A673 (cell line): ENCODE data around the gene ELF5. TPM values are rescaled to one million over a fixed set of nuclear protein-coding genes. Genes with fewer than 3 reads are reported as not detected.

Source experiments
- BruUV-seq: library from RNA; stranded (reverse); fragments of 400-500 nt; replicated peaks from 2 replicates; lab custom pipeline; 2021; lab: Mats Ljungman, UMichigan
- CTCF ChIA-PET: fragments of 300-600 bp; sonication (Branson Sonifier 250); formaldehyde crosslinking; loops from one replicate; lab custom pipeline; 2022; ENCODE audit warnings: antibody characterized with exemption; lab: Charles Lee
- POLR2A ChIA-PET: fragments of 300-600 bp; sonication (Branson Sonifier 250); formaldehyde crosslinking; loops from one replicate; lab custom pipeline; 2022; ENCODE audit warnings: antibody characterized with exemption; ENCODE audit not compliant: low non-redundant PET; lab: Charles Lee
- DNase-seq: peaks from one replicate; pipeline ENCODE4 v3.0.0-alpha.2; 2015; ENCODE audit warnings: low spot score
- H3K27ac ChIP-seq: fragments of 200-600 bp; sonication (generic); 2 replicates; pipeline ENCODE4 v1.5.1; 2016; ENCODE audit warnings: mixed run types, low read depth, mild to moderate bottlenecking, mixed read lengths, antibody characterized with exemption, low read length; ENCODE audit not compliant: poor library complexity, severe bottlenecking
- H3K27me3 ChIP-seq: fragments of 200-600 bp; sonication (generic); replicated peaks from 2 replicates; pipeline ENCODE4 v1.6.1; 2017; ENCODE audit warnings: mixed run types, low read depth, mild to moderate bottlenecking, mixed read lengths, antibody characterized with exemption, low read length; ENCODE audit not compliant: insufficient read depth, poor library complexity
- H3K36me3 ChIP-seq: fragments of 200-600 bp; sonication (generic); 2 replicates; pipeline ENCODE4 v1.6.1; 2016; ENCODE audit warnings: mixed run types, mild to moderate bottlenecking, mixed read lengths, antibody characterized with exemption, low read length; ENCODE audit not compliant: insufficient read depth, poor library complexity, severe bottlenecking
- H3K4me1 ChIP-seq: fragments of 200-600 bp; sonication (generic); 2 replicates; pipeline ENCODE4 v1.6.1; 2017; ENCODE audit warnings: mixed run types, mild to moderate bottlenecking, mixed read lengths, antibody characterized with exemption, low read length; ENCODE audit not compliant: insufficient read depth, poor library complexity, severe bottlenecking
- H3K4me3 ChIP-seq: fragments of 200-600 bp; sonication (generic); 2 replicates; pipeline ENCODE4 v1.5.1; 2016; ENCODE audit warnings: low read depth, mixed run types, mild to moderate bottlenecking, mixed read lengths, low read length; ENCODE audit not compliant: poor library complexity, severe bottlenecking
- H3K9me3 ChIP-seq: fragments of 200-600 bp; sonication (generic); 2 replicates; pipeline ENCODE4 v1.6.1; 2016; ENCODE audit warnings: mixed run types, low read depth, mild to moderate bottlenecking, mixed read lengths, antibody characterized with exemption, low read length; ENCODE audit not compliant: poor library complexity, severe bottlenecking
- EZH2 ChIP-seq: fragments of 200-600 bp; sonication (generic); IDR thresholded peaks from 2 replicates; pipeline ENCODE4 v1.6.1; 2017; ENCODE audit warnings: borderline replicate concordance, low read depth, mild to moderate bottlenecking, mixed read lengths, antibody characterized with exemption, low read length; ENCODE audit not compliant: poor library complexity, severe bottlenecking
- intact Hi-C: fragments of 100-400 bp; cut with micrococcal nuclease; formaldehyde crosslinking; loops from one replicate; pipeline ENCODE4 v1.10.0; 2022; ENCODE audit not compliant: unreplicated experiment
- total RNA-seq: library from RNA; stranded (reverse); gene quantifications from 2 replicates; pipeline ENCODE4 v1.2.3, GENCODE V29; 2021
- TF ChIP-seq, protein P1 (sequence below): fragments of 300-800, 200-600 bp; sonication (generic); conservative IDR thresholded peaks from 2 replicates; pipeline ENCODE4 v1.5.1; 2017; ENCODE audit warnings: low read depth, mild to moderate bottlenecking, antibody characterized with exemption, low read length, moderate library complexity, mixed read lengths

Gene ELF5
- total RNA-seq, 1 experiment from 2014 or later = not detected

GRCh38 chr11:34507156-34507555 is 6.4 kb downstream of the ELF5 start:
- no TSS peak for BruUV-seq

DNA sequence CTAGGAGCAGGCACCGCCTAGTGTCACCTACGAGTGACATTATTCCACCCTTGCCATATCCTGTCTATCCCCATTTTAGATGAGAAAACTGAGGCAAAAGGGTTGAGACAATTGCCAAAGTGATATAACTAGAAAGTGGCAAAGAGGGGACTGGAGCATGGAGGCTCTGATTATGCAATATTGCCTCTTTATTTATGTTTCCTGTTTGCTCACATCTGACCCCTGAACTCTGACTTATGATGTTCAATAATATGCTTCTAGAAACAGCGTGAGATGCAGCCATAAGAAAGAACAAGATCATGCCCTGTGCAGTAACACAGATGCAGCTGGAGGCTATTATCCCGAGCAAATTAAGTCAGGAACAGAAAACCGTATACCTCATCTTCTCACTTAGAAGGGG is 7.7 kb downstream of the ELF5 start:
- CTCF ChIA-PET = no interaction called here
- no peak for DNase-seq
- POLR2A ChIA-PET = no interaction called here
- Histone ChIP-seq H3K4me3 (no peak overlapping the region), H3K27me3 (no peaks in the 10 kb centered on the region), H3K9me3 (no peaks in the 10 kb centered on the region), H3K27ac (no peak overlapping the region), H3K36me3 (no peaks in the 10 kb centered on the region), H3K4me1 (no peaks in the 10 kb centered on the region)
- intact Hi-C loops = no loop called here
- no peak for TF ChIP-seq EZH2
- TF ChIP-seq, protein P1, sequence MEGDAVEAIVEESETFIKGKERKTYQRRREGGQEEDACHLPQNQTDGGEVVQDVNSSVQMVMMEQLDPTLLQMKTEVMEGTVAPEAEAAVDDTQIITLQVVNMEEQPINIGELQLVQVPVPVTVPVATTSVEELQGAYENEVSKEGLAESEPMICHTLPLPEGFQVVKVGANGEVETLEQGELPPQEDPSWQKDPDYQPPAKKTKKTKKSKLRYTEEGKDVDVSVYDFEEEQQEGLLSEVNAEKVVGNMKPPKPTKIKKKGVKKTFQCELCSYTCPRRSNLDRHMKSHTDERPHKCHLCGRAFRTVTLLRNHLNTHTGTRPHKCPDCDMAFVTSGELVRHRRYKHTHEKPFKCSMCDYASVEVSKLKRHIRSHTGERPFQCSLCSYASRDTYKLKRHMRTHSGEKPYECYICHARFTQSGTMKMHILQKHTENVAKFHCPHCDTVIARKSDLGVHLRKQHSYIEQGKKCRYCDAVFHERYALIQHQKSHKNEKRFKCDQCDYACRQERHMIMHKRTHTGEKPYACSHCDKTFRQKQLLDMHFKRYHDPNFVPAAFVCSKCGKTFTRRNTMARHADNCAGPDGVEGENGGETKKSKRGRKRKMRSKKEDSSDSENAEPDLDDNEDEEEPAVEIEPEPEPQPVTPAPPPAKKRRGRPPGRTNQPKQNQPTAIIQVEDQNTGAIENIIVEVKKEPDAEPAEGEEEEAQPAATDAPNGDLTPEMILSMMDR = no peak
- BruUV-seq = no TSS peak

More at GRCh38 chr11:34507156-34507555, 6.4 kb downstream of the ELF5 start:
- Histone ChIP-seq H3K4me3 (no peak overlapping the region), H3K9me3 (no peaks in the 10 kb centered on the region), H3K36me3 (no peaks in the 10 kb centered on the region), H3K4me1 (no peaks in the 10 kb centered on the region), H3K27me3 (no peaks in the 10 kb centered on the region), H3K27ac (no peak overlapping the region)
- TF ChIP-seq, protein P1 = no peak
- TF ChIP-seq EZH2 = no peak
- DNase-seq = no peak
- CTCF ChIA-PET = no interaction called here
- intact Hi-C loops = no loop called here
- POLR2A ChIA-PET = no interaction called here

DNA sequence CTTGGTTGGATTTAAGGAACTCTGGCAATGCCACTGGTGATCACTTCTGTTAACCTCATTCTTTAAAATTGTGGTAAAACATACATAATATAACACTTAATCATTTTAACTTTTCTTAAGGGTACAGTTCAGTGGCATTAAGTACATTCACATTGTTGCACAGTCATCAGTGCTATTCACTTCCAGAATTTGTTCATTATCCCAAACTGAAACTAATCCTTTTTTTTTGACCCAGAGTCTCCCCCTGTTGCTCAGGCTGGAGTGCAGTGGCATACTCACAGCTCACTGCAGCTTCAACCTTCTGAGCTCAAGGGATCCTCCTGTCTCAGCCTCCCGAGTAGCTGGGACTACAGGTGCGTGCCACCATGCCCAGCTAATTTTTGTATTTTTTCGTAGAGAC is 10.6 kb downstream of the ELF5 start:
- peak; percentile 43 for DNase-seq
- intact Hi-C loops = no loop called here
- CTCF ChIA-PET = interaction anchor here (1.5 kb wide), 1 partner anchor 10 kb away, joined by 5 read pairs; the partner anchor contains the start of gene ELF5

More for the DNA sequence above, 10.6 kb downstream of the ELF5 start:
- no peaks in the 10 kb centered on the region for H3K36me3 ChIP-seq
- TF ChIP-seq, protein P1 = peak; percentile 34; the same call in 1 of the 2 replicates
- TF ChIP-seq EZH2 = no peak
- H3K27me3 ChIP-seq = no peaks in the 10 kb centered on the region
- no peaks in the 10 kb centered on the region for H3K4me1 ChIP-seq
- no peak overlapping the region for H3K4me3 ChIP-seq
- POLR2A ChIA-PET = no interaction called here
- no peaks in the 10 kb centered on the region for H3K9me3 ChIP-seq
- BruUV-seq = no TSS peak
- H3K27ac ChIP-seq = no peak overlapping the region
